GM12891 (cell line): Measurements from ENCODE around the gene TECPR1.

Experiments
- PAX5 ChIP-seq: IDR thresholded peaks from 2 replicates; pipeline ENCODE4 v1.6.1; 2011; ENCODE audit warnings: low read length, moderate library complexity, mild to moderate bottlenecking; ENCODE audit not compliant: insufficient read depth, severe bottlenecking
- POLR2A ChIP-seq: IDR thresholded peaks from 2 replicates; pipeline ENCODE4 v1.6.1; 2011; ENCODE audit warnings: low read depth, low read length, control low read depth
- POLR2AphosphoS5 ChIP-seq: IDR thresholded peaks from 2 replicates; pipeline ENCODE4 v1.6.1; 2011; ENCODE audit warnings: low read depth, low read length, control low read depth
- POU2F2 ChIP-seq: IDR thresholded peaks from 2 replicates; pipeline ENCODE4 v1.6.1; 2011; ENCODE audit warnings: low read depth, mild to moderate bottlenecking, control low read depth, low read length, moderate library complexity
- SPI1 ChIP-seq: IDR thresholded peaks from 2 replicates; pipeline ENCODE4 v1.6.1; 2011; ENCODE audit warnings: low read depth, low read length, control low read depth
- TAF1 ChIP-seq: IDR thresholded peaks from 2 replicates; pipeline ENCODE4 v1.6.1; 2011; ENCODE audit warnings: low read depth, low read length, control low read depth

DNA sequence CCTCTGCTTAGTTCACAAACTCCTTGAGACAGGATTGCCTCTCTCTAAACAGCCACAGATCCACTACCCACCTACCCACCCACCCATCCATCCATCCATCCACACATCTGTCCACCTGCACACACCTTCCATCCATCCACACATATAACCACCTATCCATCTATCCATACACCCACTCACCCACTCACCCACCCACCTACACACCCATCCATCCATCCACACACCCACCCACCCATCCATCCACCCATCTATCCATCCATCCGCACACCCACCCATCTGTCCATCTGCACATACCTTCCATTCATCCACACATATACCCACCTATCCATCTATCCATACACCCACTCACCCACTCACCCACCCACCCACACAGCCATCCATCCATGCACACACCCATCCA is 9.7 kb downstream of the TECPR1 start:
- TF ChIP-seq POLR2A (no peak), TAF1 (no peak), POLR2AphosphoS5 (no peak), SPI1 (no peak), PAX5 (no peak), POU2F2 (no peak)
